ENCODE measurements around the gene DOC2A. TPM values are rescaled to one million over a fixed set of nuclear protein-coding genes. Genes with fewer than 3 reads are reported as not detected.

Gene DOC2A
- total and polyA plus RNA-seq, 2 donors (not counting 1 experiment from before 2014, with no cell fraction given): not detected

GRCh38 chr16:30053376-30054015, 42.7 kb upstream of the DOC2A start:
- no peak for DNase-seq
- no peaks in the 10 kb centered on the region for H4K20me1 ChIP-seq (ENCODE audit: control insufficient read depth, insufficient read depth, low read length, poor library complexity, severe bottlenecking)
- H3K9me3 ChIP-seq (ENCODE audit: control extremely low read depth in 1 of 3, control insufficient read depth in 2 of 3, insufficient read depth in 1 of 3, low read length in 2 of 3): no peaks in the 10 kb centered on the region
- H3K27me3 Mint-ChIP-seq: no peaks in the 10 kb centered on the region
- peaks cover 5 to 12% of the 10 kb centered on the region in 2 donors for H3K4me1 ChIP-seq (ENCODE audit: control insufficient read depth in 2 of 2, insufficient read depth in 2 of 2, low read length in 2 of 2)
- H3K27me3 ChIP-seq (replicated peaks in 1 of 4; ENCODE audit: control extremely low read depth in 1 of 4, control insufficient read depth in 3 of 4, insufficient read depth in 4 of 4, low read length in 3 of 4): peaks cover 0 to 3% (median 0%) of the 10 kb centered on the region in 4 experiments
- intact Hi-C loops (cut with micrococcal nuclease): loop anchor here (1.0 kb wide), 3 partner anchors 12 to 190 kb away; partner anchors contain the start of genes ALDOA and CDIPT
- H3K27ac ChIP-seq (ENCODE audit: low read length in 2 of 2): peak overlapping the region in 1 of 2 donors; percentile 5
- H3K79me2 ChIP-seq (ENCODE audit: control insufficient read depth, insufficient read depth, low read length): peaks cover 3% of the 10 kb centered on the region
- H3K9ac ChIP-seq (ENCODE audit: low read length): peak overlapping the region; percentile 68
- peak overlapping the region; percentile 9 to 70 (median 63) for H3K4me3 ChIP-seq (ENCODE audit: control extremely low read depth in 1 of 5, extremely low read depth in 1 of 5, insufficient read depth in 1 of 5, low read depth in 2 of 5, low read length in 4 of 5)
- peak overlapping the region; percentile 87 for H3K4me3 Mint-ChIP-seq
- WGBS (ENCODE audit: insufficient coverage): 14% methylated on average over 18 of the region's 19 CpGs
- H3K36me3 ChIP-seq (replicated peaks in 1 of 2; ENCODE audit: control extremely low read depth in 1 of 2, control insufficient read depth in 1 of 2, extremely low read depth in 1 of 2, insufficient read depth in 2 of 2, low read length in 1 of 2): no peaks in the 10 kb centered on the region
- peak overlapping the region; percentile 97 for H3K4me2 ChIP-seq (replicated peaks; ENCODE audit: low read depth, low read length, poor library complexity, severe bottlenecking)
- peak overlapping the region; percentile 64 for H3K27ac Mint-ChIP-seq
- ChIA-PET CTCF (interaction anchor here (0.7 to 1.7 kb wide), 3 partner anchors 13 to 90 kb away, joined by 3 to 5 read pairs (median 4); no protein-coding TSS in a partner anchor), POLR2A (interaction anchor here (0.6 to 1.0 kb wide), 2 partner anchors 12 to 123 kb away, joined by 3 to 8 read pairs; partner anchors contain the start of gene ALDOA)
- no peaks in the 10 kb centered on the region for H3K9me3 Mint-ChIP-seq (ENCODE audit: insufficient read depth)
- peak; percentile 19 for ATAC-seq (ENCODE audit: low read depth)
- TF ChIP-seq, protein P1, sequence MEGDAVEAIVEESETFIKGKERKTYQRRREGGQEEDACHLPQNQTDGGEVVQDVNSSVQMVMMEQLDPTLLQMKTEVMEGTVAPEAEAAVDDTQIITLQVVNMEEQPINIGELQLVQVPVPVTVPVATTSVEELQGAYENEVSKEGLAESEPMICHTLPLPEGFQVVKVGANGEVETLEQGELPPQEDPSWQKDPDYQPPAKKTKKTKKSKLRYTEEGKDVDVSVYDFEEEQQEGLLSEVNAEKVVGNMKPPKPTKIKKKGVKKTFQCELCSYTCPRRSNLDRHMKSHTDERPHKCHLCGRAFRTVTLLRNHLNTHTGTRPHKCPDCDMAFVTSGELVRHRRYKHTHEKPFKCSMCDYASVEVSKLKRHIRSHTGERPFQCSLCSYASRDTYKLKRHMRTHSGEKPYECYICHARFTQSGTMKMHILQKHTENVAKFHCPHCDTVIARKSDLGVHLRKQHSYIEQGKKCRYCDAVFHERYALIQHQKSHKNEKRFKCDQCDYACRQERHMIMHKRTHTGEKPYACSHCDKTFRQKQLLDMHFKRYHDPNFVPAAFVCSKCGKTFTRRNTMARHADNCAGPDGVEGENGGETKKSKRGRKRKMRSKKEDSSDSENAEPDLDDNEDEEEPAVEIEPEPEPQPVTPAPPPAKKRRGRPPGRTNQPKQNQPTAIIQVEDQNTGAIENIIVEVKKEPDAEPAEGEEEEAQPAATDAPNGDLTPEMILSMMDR (IDR thresholded peaks at IDR 0.05): no peak
- no peak for TF ChIP-seq EZH2 (IDR thresholded peaks at IDR 0.05; ENCODE audit: borderline replicate concordance, insufficient read depth, low read depth, low read length, poor library complexity, severe bottlenecking)
- H3K4me1 Mint-ChIP-seq: peaks cover 13% of the 10 kb centered on the region
- peak overlapping the region; percentile 83 for H2AFZ ChIP-seq (ENCODE audit: insufficient read depth, low read depth, low read length, poor library complexity, severe bottlenecking)

All from B cell (primary cell).